ENCODE measurements around the gene HSPB9.

HSPB9 gene

DNA sequence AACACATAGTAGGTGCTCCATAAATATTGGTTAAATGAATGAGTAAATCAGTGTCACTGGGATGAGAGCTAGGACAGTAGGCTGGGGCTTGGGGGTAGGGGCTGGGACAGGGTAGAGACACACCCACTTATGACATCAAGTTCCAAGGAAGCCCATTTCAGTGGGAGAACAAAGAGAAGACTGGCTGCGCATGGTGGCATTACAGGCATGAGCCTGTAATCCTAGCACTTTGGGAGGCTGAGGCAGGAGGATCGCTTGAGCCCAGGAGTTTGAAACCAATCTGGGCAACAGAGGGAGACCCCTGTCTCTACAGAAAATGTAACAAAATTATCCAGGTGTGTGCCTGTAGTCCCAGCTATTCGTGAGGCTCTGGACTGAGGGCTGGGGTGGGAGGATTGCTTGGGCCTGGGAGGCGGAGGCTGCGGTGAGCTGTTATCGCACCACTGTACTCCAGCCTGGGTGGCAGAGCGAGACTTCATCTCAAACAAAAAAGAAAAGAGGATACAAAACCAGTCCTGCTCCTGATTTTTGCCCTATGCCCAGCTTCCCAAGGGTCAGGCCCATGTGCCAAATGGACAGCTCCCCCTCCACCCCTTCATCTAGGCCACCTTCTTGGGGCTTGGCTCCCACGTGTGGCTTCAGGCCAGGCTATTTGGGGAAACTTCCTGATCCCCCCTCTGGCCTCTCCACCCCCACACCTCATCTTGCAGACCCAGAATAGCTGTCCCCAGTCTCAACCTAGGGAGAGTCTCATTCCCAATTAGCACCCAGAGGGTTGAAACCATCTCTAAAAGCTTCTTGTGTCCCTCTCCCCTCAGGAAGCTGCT lies 31.4 kb upstream of the HSPB9 start:
- H3K4me1 Mint-ChIP-seq: peaks cover 34% of the 10 kb centered on the region
- H3K27ac Mint-ChIP-seq: no peak overlapping the region
- no peaks in the 10 kb centered on the region for H3K9me3 Mint-ChIP-seq
- H3K27me3 Mint-ChIP-seq (ENCODE audit: low read depth): peaks cover 11% of the 10 kb centered on the region
- peak overlapping the region in 1 of 3 experiments; percentile 14 for H3K4me3 Mint-ChIP-seq
- TF ChIP-seq CTCF (IDR thresholded peaks at IDR 0.05; ENCODE audit: unreplicated experiment in 3 of 3): no peak
- H3K36me3 Mint-ChIP-seq (ENCODE audit: low read depth): no peaks in the 10 kb centered on the region

DNA sequence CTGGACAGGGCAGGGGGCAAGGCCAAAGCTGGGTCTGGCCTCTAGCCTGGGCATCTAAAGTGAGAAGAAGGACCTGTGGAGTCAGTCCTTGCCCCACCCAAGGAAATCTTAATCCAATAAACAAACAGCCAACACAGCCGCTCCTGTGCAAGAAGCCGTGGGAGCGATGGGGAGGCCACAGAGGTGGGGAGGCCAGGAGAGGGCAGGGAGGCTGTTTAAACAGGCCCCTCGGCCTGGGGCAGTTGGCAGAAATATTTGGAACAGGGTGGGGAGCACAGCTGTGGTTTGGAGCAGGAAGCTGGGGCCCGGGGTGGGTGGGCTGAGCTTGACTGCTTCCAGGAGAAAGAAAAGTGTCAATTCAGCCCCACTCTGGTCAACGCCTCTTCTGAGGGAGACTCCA lies 29.7 kb upstream of the HSPB9 start:
- H3K4me3 Mint-ChIP-seq: no peak overlapping the region
- no peak for TF ChIP-seq CTCF (IDR thresholded peaks at IDR 0.05; ENCODE audit: unreplicated experiment in 3 of 3)
- no peaks in the 10 kb centered on the region for H3K9me3 Mint-ChIP-seq
- peaks cover 31% of the 10 kb centered on the region for H3K4me1 Mint-ChIP-seq
- H3K27me3 Mint-ChIP-seq (ENCODE audit: low read depth): peaks cover 29% of the 10 kb centered on the region
- no peak overlapping the region for H3K27ac Mint-ChIP-seq
- no peaks in the 10 kb centered on the region for H3K36me3 Mint-ChIP-seq (ENCODE audit: low read depth)

DNA sequence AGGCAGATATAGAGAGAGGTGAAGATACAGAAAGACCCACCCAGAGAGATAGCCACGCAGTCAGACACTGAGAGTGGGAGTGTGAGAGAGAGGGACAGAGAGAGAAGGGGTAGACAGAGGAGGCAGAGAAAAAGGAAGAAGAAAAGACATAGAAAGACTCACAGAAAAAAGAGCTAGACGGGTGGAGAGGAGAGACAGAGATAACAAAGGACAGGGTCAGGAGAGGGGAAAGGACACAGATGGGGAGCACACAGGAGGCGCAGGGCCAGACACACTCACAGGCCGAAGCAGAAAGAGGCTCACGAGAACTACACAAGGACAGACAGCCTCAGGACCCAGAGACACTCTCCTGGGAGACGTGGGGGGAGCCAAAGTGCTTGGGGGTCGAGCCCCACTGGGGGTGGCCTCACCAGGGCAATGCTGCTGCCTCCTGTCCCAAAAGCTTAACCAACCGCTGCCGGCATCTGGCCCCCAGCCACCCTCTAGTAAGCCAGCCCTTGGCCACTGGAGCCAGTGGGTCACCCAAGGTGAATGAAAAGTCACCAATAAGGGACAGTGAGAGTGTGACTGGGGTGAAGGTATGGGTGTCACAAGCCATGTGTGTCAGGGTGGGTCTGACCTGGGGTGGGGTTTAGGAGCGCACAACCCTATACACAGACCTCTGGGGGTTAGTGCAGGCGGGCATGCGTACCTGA lies 28.1 kb upstream of the HSPB9 start:
- H3K9me3 Mint-ChIP-seq: no peaks in the 10 kb centered on the region
- peaks cover 32% of the 10 kb centered on the region for H3K4me1 Mint-ChIP-seq
- no peak overlapping the region for H3K27ac Mint-ChIP-seq
- peak overlapping the region in 1 of 3 experiments; percentile 1 for H3K4me3 Mint-ChIP-seq
- H3K27me3 Mint-ChIP-seq (ENCODE audit: low read depth): peaks cover 43% of the 10 kb centered on the region
- H3K36me3 Mint-ChIP-seq (ENCODE audit: low read depth): no peaks in the 10 kb centered on the region
- no peak for TF ChIP-seq CTCF (IDR thresholded peaks at IDR 0.05; ENCODE audit: unreplicated experiment in 3 of 3)

DNA sequence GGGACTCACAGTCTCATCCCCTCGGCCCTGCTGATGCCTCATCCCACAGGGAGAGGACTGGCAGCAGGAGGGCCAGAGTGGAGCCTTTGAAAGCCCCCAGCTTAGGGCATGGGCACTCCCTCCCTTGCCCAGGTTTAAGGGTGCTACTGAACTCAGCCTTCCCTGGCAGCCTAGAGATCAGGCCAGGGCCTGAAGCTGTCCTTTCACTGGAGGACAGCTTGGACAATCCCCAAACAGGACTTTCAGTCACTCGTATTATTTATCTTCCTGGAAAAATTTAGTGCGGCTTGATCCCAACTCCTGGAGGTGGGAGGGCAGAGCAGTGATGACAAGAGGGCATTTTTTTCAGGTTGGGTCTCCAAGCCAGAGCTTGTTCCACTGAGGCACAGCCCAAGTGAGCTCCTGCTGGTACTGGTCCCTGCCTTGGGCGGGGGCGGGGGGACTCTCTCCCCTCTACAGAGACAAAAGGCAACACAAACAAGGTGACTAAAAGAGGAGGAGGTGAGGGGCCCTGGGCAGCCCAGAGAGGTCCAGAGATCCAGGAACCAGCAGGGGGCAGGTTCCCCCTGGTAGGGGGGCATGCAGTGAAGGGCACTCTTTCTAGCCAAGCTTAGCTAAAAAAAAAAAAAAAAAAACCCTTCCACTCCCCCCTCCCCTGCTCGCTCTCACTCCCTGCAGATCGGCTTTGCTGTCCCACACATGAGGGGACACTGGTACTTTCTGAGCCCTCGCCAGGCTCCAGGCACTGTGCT lies 26.1 kb upstream of the HSPB9 start:
- H3K36me3 Mint-ChIP-seq (ENCODE audit: low read depth): no peaks in the 10 kb centered on the region
- H3K27ac Mint-ChIP-seq: no peak overlapping the region
- no peak for TF ChIP-seq CTCF (IDR thresholded peaks at IDR 0.05; ENCODE audit: unreplicated experiment in 3 of 3)
- peak overlapping the region in 1 of 3 experiments; percentile 76 for H3K4me3 Mint-ChIP-seq
- H3K4me1 Mint-ChIP-seq: peaks cover 22% of the 10 kb centered on the region
- peaks cover 47% of the 10 kb centered on the region for H3K27me3 Mint-ChIP-seq (ENCODE audit: low read depth)
- H3K9me3 Mint-ChIP-seq: no peaks in the 10 kb centered on the region

DNA sequence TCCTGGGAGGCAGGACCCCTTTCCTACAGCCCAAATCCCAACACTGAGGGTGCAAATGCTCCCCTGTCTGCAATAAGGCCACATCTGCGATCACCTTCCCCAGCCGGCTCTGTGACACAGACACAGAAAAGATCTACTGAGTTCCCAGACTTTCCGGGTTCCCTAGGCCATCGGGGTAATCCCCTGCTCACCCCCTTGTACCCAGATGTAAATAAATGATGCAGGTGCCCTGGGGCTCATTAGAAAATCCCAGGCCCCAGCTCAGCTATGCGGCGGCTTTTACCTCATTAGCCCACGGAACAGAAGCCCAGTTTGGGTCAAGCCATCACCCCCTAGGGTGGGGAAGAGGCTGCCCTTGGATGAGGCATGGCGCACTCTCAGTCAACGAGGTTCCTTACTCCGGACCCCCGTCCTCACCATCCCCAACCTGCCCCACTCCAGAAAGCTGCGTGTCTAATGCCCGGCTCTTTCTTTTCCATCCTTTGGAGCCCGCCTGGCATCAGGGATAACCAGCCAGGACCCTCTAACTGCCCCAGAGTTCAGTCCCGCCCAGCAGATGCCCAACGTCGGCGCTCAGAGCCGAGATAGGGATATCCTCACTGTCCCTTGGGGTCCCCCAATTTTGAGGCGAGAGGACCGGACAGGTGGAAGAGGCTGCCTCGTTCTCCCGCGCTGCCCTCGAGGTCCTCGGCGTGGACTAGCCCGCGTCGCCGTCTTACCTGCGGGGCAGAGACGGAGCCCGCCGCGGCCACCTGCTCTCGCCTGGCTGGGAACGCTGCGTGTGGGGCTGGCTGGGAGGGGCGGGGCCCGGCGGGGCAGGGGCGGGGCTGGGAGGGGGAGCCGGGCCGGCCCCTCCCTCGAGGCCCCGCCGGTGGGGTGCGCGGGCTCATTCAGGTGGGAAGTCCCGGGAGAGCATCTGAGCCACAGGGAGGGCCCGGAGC lies 24.6 kb upstream of the HSPB9 start, which contains the start of gene ZNF385C:
TSS of gene ZNF385C (minus strand) at position 783 of the 941 bp plus-strand sequence. CDS start 35,417 bp downstream, outside the sequence.
- no peaks in the 10 kb centered on the region for H3K9me3 Mint-ChIP-seq
- TF ChIP-seq CTCF (IDR thresholded peaks at IDR 0.05; ENCODE audit: unreplicated experiment in 3 of 3): no peak
- H3K27me3 Mint-ChIP-seq (ENCODE audit: low read depth): peaks cover 52% of the 10 kb centered on the region
- H3K27ac Mint-ChIP-seq: peak within 1 kb of the TSS in 1 of 3 experiments; percentile 66
- H3K4me3 Mint-ChIP-seq: peak within 1 kb of the TSS; percentile 23 to 76 (median 66)
- H3K4me1 Mint-ChIP-seq: peaks cover 19% of the 10 kb centered on the region
- no peaks in the 10 kb centered on the region for H3K36me3 Mint-ChIP-seq (ENCODE audit: low read depth)

All from nephron (organoid).